IPS-20b (cell line): Measurements from ENCODE around the gene WDPCP.

Source experiments
- H3K27ac ChIP-seq: one replicate; pipeline ENCODE4 v1.5.1; 2013; ENCODE audit warnings: low read length
- H3K27me3 ChIP-seq: 2 replicates; pipeline ENCODE4 v1.6.1; 2013; ENCODE audit warnings: mild to moderate bottlenecking, low read length, inconsistent platforms; ENCODE audit not compliant: insufficient read depth
- H3K36me3 ChIP-seq: 2 replicates; pipeline ENCODE4 v1.6.1; 2013; ENCODE audit warnings: low read depth, mild to moderate bottlenecking, inconsistent platforms, low read length, moderate library complexity; ENCODE audit not compliant: insufficient read depth
- H3K4me1 ChIP-seq: 2 replicates; pipeline ENCODE4 v1.6.1; 2013; ENCODE audit warnings: mild to moderate bottlenecking, control low read depth, inconsistent platforms, low read length, moderate library complexity; ENCODE audit not compliant: insufficient read depth
- H3K4me3 ChIP-seq: 2 replicates; pipeline ENCODE4 v1.5.1; 2013; ENCODE audit warnings: mild to moderate bottlenecking, low read length, inconsistent platforms
- H3K9ac ChIP-seq: 2 replicates; pipeline ENCODE4 v1.6.1; 2013; ENCODE audit warnings: low read depth, mild to moderate bottlenecking, inconsistent platforms, low read length, moderate library complexity
- H3K9me3 ChIP-seq: 2 replicates; pipeline ENCODE4 v1.6.1; 2013; ENCODE audit warnings: mild to moderate bottlenecking, low read depth, low read length, inconsistent platforms; ENCODE audit not compliant: insufficient read depth

The WDPCP gene

DNA sequence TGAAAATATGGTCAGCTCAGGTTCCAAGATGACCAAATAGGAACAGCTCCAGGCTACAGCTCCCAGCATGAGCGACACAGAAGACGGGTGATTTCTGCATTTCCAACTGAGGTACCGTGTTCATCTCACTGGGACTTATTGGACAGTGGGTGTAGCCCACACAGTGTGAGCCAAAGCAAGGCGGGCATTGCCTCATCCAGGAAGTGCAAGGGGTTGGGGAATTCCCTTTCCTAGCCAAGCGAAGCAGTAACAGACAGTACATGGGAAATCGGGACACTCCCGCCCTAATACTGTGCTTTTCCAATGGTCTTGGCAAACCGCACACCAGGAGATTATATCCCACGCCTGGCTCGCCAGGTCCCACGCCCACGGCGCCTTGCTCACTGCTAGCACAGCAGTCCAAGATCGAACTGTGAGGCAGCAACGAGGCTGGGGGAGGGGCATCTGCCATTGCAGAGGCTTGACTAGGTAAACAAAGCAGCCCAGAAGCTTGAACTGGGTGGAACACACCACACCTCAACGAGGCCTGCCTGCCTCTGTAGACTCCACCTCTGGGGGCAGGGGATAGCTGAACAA, 57.5 kb downstream of the WDPCP start:
- Histone ChIP-seq H3K9me3 (peaks cover 16% of the 10 kb centered on the region), H3K9ac (no peak overlapping the region), H3K4me3 (no peak overlapping the region), H3K27me3 (no peaks in the 10 kb centered on the region), H3K36me3 (peaks cover 7% of the 10 kb centered on the region; the same call in 1 of the 2 replicates), H3K4me1 (no peaks in the 10 kb centered on the region), H3K27ac (no peak overlapping the region)

GRCh38 chr2:63525905-63526304, 62.4 kb downstream of the WDPCP start:
- Histone ChIP-seq H3K27ac (no peak overlapping the region), H3K4me1 (no peaks in the 10 kb centered on the region), H3K9ac (no peak overlapping the region), H3K4me3 (no peak overlapping the region), H3K9me3 (peaks cover 17% of the 10 kb centered on the region), H3K36me3 (peaks cover 2% of the 10 kb centered on the region; the same call in 1 of the 2 replicates), H3K27me3 (no peaks in the 10 kb centered on the region)

- peaks cover 12% of the 10 kb centered on the region for H3K9me3 ChIP-seq
- no peaks in the 10 kb centered on the region for H3K36me3 ChIP-seq
- no peaks in the 10 kb centered on the region for H3K27me3 ChIP-seq
- no peak overlapping the region for H3K27ac ChIP-seq
- H3K4me3 ChIP-seq = no peak overlapping the region
- H3K9ac ChIP-seq = no peak overlapping the region
- H3K4me1 ChIP-seq = no peaks in the 10 kb centered on the region
Measured at GRCh38 chr2:63522950-63523349, 65.3 kb downstream of the WDPCP start.

DNA sequence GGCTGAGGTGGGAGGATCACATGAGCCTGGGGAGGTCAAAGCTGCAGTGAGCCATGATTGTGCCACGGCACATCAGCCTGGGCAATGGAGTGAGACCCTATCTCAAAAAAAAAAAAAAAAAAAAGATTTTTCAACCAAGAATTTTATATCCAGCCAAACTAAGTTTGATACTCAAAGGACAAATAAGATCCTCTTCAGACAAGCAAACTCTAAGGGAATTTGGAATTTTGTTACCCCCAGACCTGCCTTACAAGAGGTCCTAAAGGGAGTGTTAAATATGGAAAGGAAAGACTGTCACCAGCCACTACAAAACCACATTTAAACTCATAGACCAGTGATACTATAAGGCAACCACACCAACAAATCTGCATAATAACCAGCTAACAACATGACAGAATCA, 67.5 kb downstream of the WDPCP start:
- Histone ChIP-seq H3K4me1 (no peaks in the 10 kb centered on the region), H3K9me3 (peaks cover 12% of the 10 kb centered on the region)

DNA sequence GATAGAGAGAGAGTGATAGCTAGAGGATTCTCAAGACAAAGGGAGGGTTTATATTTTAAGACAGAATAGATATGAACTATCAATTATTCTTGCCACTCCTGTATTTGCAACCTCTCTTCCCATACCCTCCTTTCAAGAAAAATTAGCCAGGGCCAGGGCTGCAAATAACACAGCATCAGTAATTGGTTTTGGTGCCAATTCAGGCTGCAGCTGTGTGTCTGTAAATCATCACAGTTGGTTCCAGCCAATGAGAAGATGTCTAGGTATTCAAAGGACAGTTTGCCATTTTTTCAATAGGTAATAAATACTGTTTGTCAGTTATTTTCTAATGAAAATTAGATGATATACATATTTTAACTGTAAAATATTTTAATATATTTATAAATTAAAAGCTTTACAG, 73.5 kb downstream of the WDPCP start:
- H3K27me3 ChIP-seq = no peaks in the 10 kb centered on the region
- no peak overlapping the region for H3K4me3 ChIP-seq

More for the DNA sequence above, 67.5 kb downstream of the WDPCP start:
- Histone ChIP-seq H3K9ac (no peak overlapping the region), H3K36me3 (no peaks in the 10 kb centered on the region), H3K27me3 (no peaks in the 10 kb centered on the region), H3K4me3 (no peak overlapping the region), H3K27ac (no peak overlapping the region)

GRCh38 chr2:63514237-63514716, 74.0 kb downstream of the WDPCP start:
- Histone ChIP-seq H3K9ac (no peak overlapping the region), H3K27ac (no peak overlapping the region), H3K9me3 (no peaks in the 10 kb centered on the region), H3K27me3 (no peaks in the 10 kb centered on the region), H3K36me3 (no peaks in the 10 kb centered on the region), H3K4me3 (no peak overlapping the region), H3K4me1 (no peaks in the 10 kb centered on the region)

More for the DNA sequence above, 73.5 kb downstream of the WDPCP start:
- no peak overlapping the region for H3K27ac ChIP-seq
- H3K9me3 ChIP-seq = no peaks in the 10 kb centered on the region
- no peaks in the 10 kb centered on the region for H3K36me3 ChIP-seq
- no peak overlapping the region for H3K9ac ChIP-seq
- H3K4me1 ChIP-seq = no peaks in the 10 kb centered on the region

DNA sequence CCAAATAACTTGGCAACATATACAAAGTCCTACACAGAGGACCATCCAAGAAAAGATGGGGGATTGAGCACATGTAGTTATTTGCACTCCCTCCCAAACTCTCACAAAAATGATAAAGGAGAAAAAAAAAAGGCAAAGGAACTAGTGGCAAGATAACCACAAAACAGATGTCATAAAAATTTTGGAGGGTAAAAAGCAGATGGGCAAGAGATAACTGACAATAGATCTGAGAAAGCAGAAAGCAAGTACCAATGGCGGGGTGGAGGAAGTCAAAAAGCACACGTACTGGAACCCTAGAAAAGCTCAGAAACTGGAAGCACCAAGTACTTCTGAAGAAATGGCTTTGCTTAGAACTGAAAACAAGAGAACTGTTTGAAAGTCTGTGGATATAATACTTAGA, 82.0 kb downstream of the WDPCP start:
- peaks cover 26% of the 10 kb centered on the region for H3K4me1 ChIP-seq
- H3K4me3 ChIP-seq = no peak overlapping the region
- no peak overlapping the region for H3K27ac ChIP-seq
- H3K9me3 ChIP-seq = no peaks in the 10 kb centered on the region
- no peaks in the 10 kb centered on the region for H3K27me3 ChIP-seq
- no peak overlapping the region for H3K9ac ChIP-seq
- H3K36me3 ChIP-seq = no peaks in the 10 kb centered on the region

- no peaks in the 10 kb centered on the region for H3K36me3 ChIP-seq
- H3K9ac ChIP-seq = no peak overlapping the region; the same call in 1 of the 2 replicates
- no peak overlapping the region for H3K27ac ChIP-seq
- no peak overlapping the region for H3K4me3 ChIP-seq
- H3K9me3 ChIP-seq = no peaks in the 10 kb centered on the region
- no peaks in the 10 kb centered on the region for H3K27me3 ChIP-seq
- H3K4me1 ChIP-seq = peaks cover 26% of the 10 kb centered on the region
Measured at GRCh38 chr2:63503818-63504217, 84.5 kb downstream of the WDPCP start.

- Histone ChIP-seq H3K4me1 (peaks cover 36% of the 10 kb centered on the region), H3K27me3 (no peaks in the 10 kb centered on the region), H3K36me3 (no peaks in the 10 kb centered on the region), H3K9me3 (no peaks in the 10 kb centered on the region), H3K27ac (no peak overlapping the region), H3K4me3 (no peak overlapping the region), H3K9ac (no peak overlapping the region)
Measured at GRCh38 chr2:63500398-63500797, 87.9 kb downstream of the WDPCP start.

DNA sequence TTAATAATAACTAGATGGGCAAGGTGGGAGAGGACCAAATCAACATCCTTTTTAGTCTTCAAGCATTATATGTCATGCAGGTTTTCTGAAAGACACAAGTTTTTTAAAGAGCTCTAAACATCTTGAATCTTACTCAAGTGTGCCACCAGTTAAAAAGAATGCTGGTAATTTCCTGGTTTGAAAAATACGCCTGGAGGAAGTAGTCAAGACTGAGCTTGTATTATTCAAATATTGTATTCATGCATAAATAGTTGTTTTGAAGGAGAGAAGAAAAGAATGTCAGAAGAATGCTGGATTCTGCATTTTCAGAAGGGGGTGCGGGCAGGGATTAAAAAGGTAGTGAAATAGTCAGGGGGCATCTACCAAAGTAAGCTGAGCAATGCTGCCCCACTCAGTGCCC, 90.7 kb downstream of the WDPCP start:
- H3K27me3 ChIP-seq = no peaks in the 10 kb centered on the region
- H3K9ac ChIP-seq = no peak overlapping the region
- no peaks in the 10 kb centered on the region for H3K36me3 ChIP-seq
- no peaks in the 10 kb centered on the region for H3K9me3 ChIP-seq
- H3K27ac ChIP-seq = no peak overlapping the region
- peaks cover 26% of the 10 kb centered on the region for H3K4me1 ChIP-seq
- H3K4me3 ChIP-seq = no peak overlapping the region

DNA sequence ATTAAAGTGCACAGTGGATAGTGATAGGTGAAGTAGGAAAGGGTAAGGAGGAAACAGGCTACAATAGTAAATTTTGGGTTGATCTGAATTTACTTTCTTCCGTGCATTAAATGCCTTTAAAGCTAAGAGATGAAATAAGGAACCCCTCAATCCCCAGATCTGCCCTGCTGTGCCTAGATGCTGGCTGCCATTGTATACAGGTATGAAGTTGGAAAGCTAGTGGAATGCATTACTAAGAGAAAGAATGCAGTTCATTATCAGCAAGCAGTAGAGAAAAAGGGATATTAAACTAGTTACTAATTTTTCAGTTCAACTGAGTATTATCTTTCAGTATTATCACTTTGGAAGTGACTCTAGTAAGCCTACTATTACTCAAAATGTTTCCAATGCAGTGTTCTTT, 93.3 kb downstream of the WDPCP start:
- Histone ChIP-seq H3K27ac (no peak overlapping the region), H3K9ac (no peak overlapping the region), H3K27me3 (no peaks in the 10 kb centered on the region), H3K9me3 (no peaks in the 10 kb centered on the region), H3K4me1 (peaks cover 26% of the 10 kb centered on the region), H3K4me3 (0 out of 2 replicates have a peak overlapping the region, but pooled peaks have one; percentile 0), H3K36me3 (no peaks in the 10 kb centered on the region)

DNA sequence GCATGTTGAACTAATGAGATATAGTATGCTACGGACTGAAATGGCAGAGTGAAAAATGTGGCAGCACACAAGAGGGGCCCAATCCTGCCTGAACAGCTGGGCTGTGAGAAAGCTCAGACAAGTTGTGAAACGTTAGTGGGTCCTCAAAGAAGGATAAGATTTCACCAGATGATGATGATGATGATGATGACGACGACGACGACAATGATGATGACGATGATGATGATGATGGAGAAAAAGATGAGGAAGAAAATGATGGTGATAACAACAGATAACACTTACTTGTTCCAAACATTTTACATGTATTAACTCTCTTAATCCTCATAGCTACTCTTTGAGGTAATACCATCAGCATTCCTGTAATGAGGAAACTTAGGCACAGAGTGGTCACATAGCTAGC, 94.2 kb downstream of the WDPCP start:
- no peaks in the 10 kb centered on the region for H3K36me3 ChIP-seq
- no peaks in the 10 kb centered on the region for H3K9me3 ChIP-seq
- H3K4me3 ChIP-seq = no peak overlapping the region
- peaks cover 26% of the 10 kb centered on the region for H3K4me1 ChIP-seq
- no peak overlapping the region for H3K27ac ChIP-seq
- no peaks in the 10 kb centered on the region for H3K27me3 ChIP-seq
- no peak overlapping the region for H3K9ac ChIP-seq
